HepG2 (cell line): ENCODE measurements around the gene SH2D2A. TPM values are rescaled to one million over a fixed set of nuclear protein-coding genes. Genes with fewer than 3 reads are reported as not detected.

Experiments
- AKNA ChIP-seq: sonication (generic); formaldehyde crosslinking; IDR thresholded peaks from 2 replicates; pipeline ENCODE4 v1.4.0; 2020; ENCODE audit warnings: missing genetic modification reagents, borderline replicate concordance
- ARHGAP35 ChIP-seq: sonication (generic); formaldehyde crosslinking; IDR thresholded peaks from 2 replicates; pipeline ENCODE4 v1.9.0; 2022; ENCODE audit warnings: mild to moderate bottlenecking, inconsistent platforms, moderate library complexity, missing genetic modification reagents, borderline replicate concordance
- CENPX ChIP-seq: sonication (generic); formaldehyde crosslinking; IDR thresholded peaks from 2 replicates; pipeline ENCODE4 v1.9.0; 2021; ENCODE audit warnings: mild to moderate bottlenecking, missing genetic modification reagents, moderate library complexity
- JARID2 ChIP-seq: sonication (generic); formaldehyde crosslinking; IDR thresholded peaks from 2 replicates; pipeline ENCODE4 v1.8.1; 2023; ENCODE audit warnings: missing genetic modification reagents, inconsistent platforms; ENCODE audit not compliant: insufficient replicate concordance
- KDM2A ChIP-seq: sonication (generic); formaldehyde crosslinking; IDR thresholded peaks from 2 replicates; pipeline ENCODE4 v1.4.0; 2020; ENCODE audit warnings: low read depth, missing genetic modification reagents, borderline replicate concordance
- RARG ChIP-seq: sonication (generic); formaldehyde crosslinking; IDR thresholded peaks from 2 replicates; pipeline ENCODE4 v1.4.0; 2020; ENCODE audit warnings: low read depth, mild to moderate bottlenecking, missing genetic modification reagents
- REST ChIP-seq, 2 experiments: IDR thresholded peaks; 2 replicates each; pipeline ENCODE4 v1.6.1; 2011 to 2012; ENCODE audit warnings: low read length in 2 of 2, borderline replicate concordance in 1 of 2, low read depth in 1 of 2, mild to moderate bottlenecking in 1 of 2, moderate library complexity in 1 of 2
- TBX3 ChIP-seq: fragments of 450-650 bp; IDR thresholded peaks from 2 replicates; pipeline ENCODE4 v1.6.1; 2017; ENCODE audit warnings: antibody characterized with exemption, mild to moderate bottlenecking, inconsistent platforms, borderline replicate concordance
- THYN1 ChIP-seq: sonication (generic); formaldehyde crosslinking; IDR thresholded peaks from 2 replicates; pipeline ENCODE4 v1.8.1; 2023; ENCODE audit warnings: low read depth, mild to moderate bottlenecking, moderate library complexity, missing genetic modification reagents, borderline replicate concordance
- ZMYM4 ChIP-seq: sonication (generic); formaldehyde crosslinking; IDR thresholded peaks from 2 replicates; pipeline ENCODE4 v1.8.1; 2023; ENCODE audit warnings: mild to moderate bottlenecking, missing genetic modification reagents
- ZNF354B ChIP-seq: sonication (generic); formaldehyde crosslinking; IDR thresholded peaks from 2 replicates; pipeline ENCODE4 v1.8.0; 2022; ENCODE audit warnings: mild to moderate bottlenecking, missing genetic modification reagents
- ZNF660 ChIP-seq: sonication (generic); formaldehyde crosslinking; IDR thresholded peaks from 2 replicates; pipeline ENCODE4 v1.5.1; 2020; ENCODE audit warnings: mild to moderate bottlenecking, low read depth, missing genetic modification reagents, borderline replicate concordance
- ZNF773 ChIP-seq: sonication (generic); formaldehyde crosslinking; IDR thresholded peaks from 2 replicates; pipeline ENCODE4 v1.4.0; 2020; ENCODE audit warnings: missing genetic modification reagents, borderline replicate concordance
- polyA plus RNA-seq, 8 experiments: library from polyadenylated mRNA; depleted of rRNA in 3 of 8; stranded (reverse) in 7 of 8; unstranded in 1 of 8; fragments of >200 nt; fragmentation: Illumina TruSeq in 4 of 8; extraction: Trizol in 4 of 8; gene quantifications; 2 replicates each; pipeline versions ENCODE4 v1.2.1 to v1.2.3, GENCODE V29; 2011 to 2016; ENCODE audit warnings: low read depth in 4 of 8, missing spikeins in 1 of 8, mixed read lengths in 1 of 8; ENCODE audit not compliant: insufficient read depth in 1 of 8
- total RNA-seq, 5 experiments: library from RNA; depleted of rRNA; stranded (reverse); fragments of >200 nt; fragmentation: Illumina TruSeq; extraction: Trizol; gene quantifications; 2 replicates each; pipeline ENCODE4 v1.2.3, GENCODE V29; 2016; ENCODE audit warnings: low read depth in 1 of 5
- TF ChIP-seq, protein P1 (sequence below), 2 experiments: sonication (generic) in 1 of 2; formaldehyde crosslinking in 1 of 2; IDR thresholded peaks; 2 replicates each; pipeline versions ENCODE4 v1.5.1 to v1.6.1; 2011 to 2020; ENCODE audit warnings: borderline replicate concordance in 1 of 2, low read depth in 1 of 2, low read length in 1 of 2, mild to moderate bottlenecking in 1 of 2, missing genetic modification reagents in 1 of 2, moderate library complexity in 1 of 2
- TF ChIP-seq, protein P2 (sequence below): IDR thresholded peaks from 2 replicates; pipeline ENCODE4 v1.6.1; 2016; ENCODE audit warnings: mild to moderate bottlenecking, missing biosample characterization, missing genetic modification reagents

SH2D2A gene
- total and polyA plus RNA-seq, 2 of the 13 experiments (the other 11 are each of a cell fraction or from before 2014, with no cell fraction given): 0.57 to 0.73 TPM

- TF ChIP-seq THYN1 (CRISPR knock-in tag) (no peak), ZNF773 (0 out of 2 replicates have a peak, but pooled peaks have one; percentile 66), JARID2 (CRISPR knock-in tag) (peak; percentile 76), REST (IDR thresholded peaks at IDR 0.05; ENCODE audit: borderline replicate concordance in 1 of 2, low read depth in 1 of 2, low read length in 2 of 2) (0 out of 4 replicates have a peak, but pooled peaks of 1 of the 2 experiments have one; percentile 17), CENPX (CRISPR knock-in tag) (no peak), ZNF660 (CRISPR knock-in tag) (no peak), KDM2A (peak; percentile 75), ZNF354B (CRISPR knock-in tag) (no peak), ARHGAP35 (peak; percentile 97), TBX3 (no peak), AKNA (CRISPR knock-in tag) (0 out of 2 replicates have a peak, but pooled peaks have one; percentile 47), ZMYM4 (CRISPR knock-in tag) (peak; percentile 74; the same call in 1 of the 2 replicates), RARG (CRISPR knock-in tag) (no peak)
- TF ChIP-seq, protein P1, sequence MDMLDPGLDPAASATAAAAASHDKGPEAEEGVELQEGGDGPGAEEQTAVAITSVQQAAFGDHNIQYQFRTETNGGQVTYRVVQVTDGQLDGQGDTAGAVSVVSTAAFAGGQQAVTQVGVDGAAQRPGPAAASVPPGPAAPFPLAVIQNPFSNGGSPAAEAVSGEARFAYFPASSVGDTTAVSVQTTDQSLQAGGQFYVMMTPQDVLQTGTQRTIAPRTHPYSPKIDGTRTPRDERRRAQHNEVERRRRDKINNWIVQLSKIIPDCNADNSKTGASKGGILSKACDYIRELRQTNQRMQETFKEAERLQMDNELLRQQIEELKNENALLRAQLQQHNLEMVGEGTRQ (IDR thresholded peaks at IDR 0.05; ENCODE audit: low read depth, low read length): peak; percentile 52; the same call in 1 of the 2 replicates
- TF ChIP-seq, protein P1 (CRISPR knock-in tag; IDR thresholded peaks at IDR 0.05; ENCODE audit: borderline replicate concordance): peak; percentile 72; the same call in 1 of the 2 replicates
- TF ChIP-seq, protein P2, sequence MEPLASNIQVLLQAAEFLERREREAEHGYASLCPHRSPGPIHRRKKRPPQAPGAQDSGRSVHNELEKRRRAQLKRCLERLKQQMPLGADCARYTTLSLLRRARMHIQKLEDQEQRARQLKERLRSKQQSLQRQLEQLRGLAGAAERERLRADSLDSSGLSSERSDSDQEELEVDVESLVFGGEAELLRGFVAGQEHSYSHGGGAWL (CRISPR knock-in tag): peak; percentile 97
These were observed 2.7 kb downstream of the SH2D2A start (continued) for GRCh38 chr1:156813750-156814570.
